H7 (cell line): ENCODE results near the gene P4HB. TPM values are rescaled to one million over a fixed set of nuclear protein-coding genes. Genes with fewer than 3 reads are reported as not detected.
A peak's percentile ranks its signal among the peaks of the same experiment; 100 is the strongest.

Experiments
- DNase-seq: peaks from one replicate; pipeline ENCODE4 v3.0.0; 2012
- H3K27me3 ChIP-seq: 2 replicates; pipeline ENCODE4 v1.6.0; 2011; ENCODE audit warnings: mild to moderate bottlenecking, low read length; ENCODE audit not compliant: control insufficient read depth, insufficient read depth
- H3K36me3 ChIP-seq: replicated peaks from 2 replicates; pipeline ENCODE4 v1.5.1; 2011; ENCODE audit warnings: low read length; ENCODE audit not compliant: control insufficient read depth, insufficient read depth
- H3K4me3 ChIP-seq: 2 replicates; pipeline ENCODE4 v1.5.1; 2011; ENCODE audit warnings: low read depth, mild to moderate bottlenecking, control low read depth, low read length, moderate library complexity; ENCODE audit not compliant: insufficient read depth
- total RNA-seq: library from RNA; depleted of rRNA; stranded (reverse); fragments of >200 nt; shearing (Covaris generic); gene quantifications from 2 replicates; pipeline ENCODE4 v1.2.3, GENCODE V29; 2014

Gene P4HB
- total RNA-seq, 1 experiment from 2014 or later, result 528 TPM

GRCh38 chr17:81885454-81885853 lies 25.1 kb upstream of the P4HB start:
- H3K4me3 ChIP-seq, result no peak overlapping the region
- DNase-seq, result peak; percentile 35
- H3K27me3 ChIP-seq, result no peaks in the 10 kb centered on the region
- H3K36me3 ChIP-seq, result peaks cover 38% of the 10 kb centered on the region

- H3K36me3 ChIP-seq, result peaks cover 34% of the 10 kb centered on the region
- DNase-seq, result peak; percentile 41
- H3K27me3 ChIP-seq, result no peaks in the 10 kb centered on the region
- no peak overlapping the region for H3K4me3 ChIP-seq
Observed at GRCh38 chr17:81884968-81885367, 24.6 kb upstream of the P4HB start.

- peak; percentile 45 for DNase-seq
- H3K27me3 ChIP-seq, result no peaks in the 10 kb centered on the region
- H3K36me3 ChIP-seq, result peaks cover 31% of the 10 kb centered on the region
- H3K4me3 ChIP-seq, result no peak overlapping the region
Observed at GRCh38 chr17:81884520-81884919, 24.2 kb upstream of the P4HB start.

GRCh38 chr17:81879121-81879520 lies 18.8 kb upstream of the P4HB start:
- Histone ChIP-seq H3K36me3 (peaks cover 2% of the 10 kb centered on the region; the same call in 1 of the 2 replicates), H3K27me3 (no peaks in the 10 kb centered on the region), H3K4me3 (no peak overlapping the region)
- DNase-seq, result peak; percentile 30

- peaks cover 2% of the 10 kb centered on the region; the same call in 1 of the 2 replicates for H3K36me3 ChIP-seq
- no peak for DNase-seq
- no peaks in the 10 kb centered on the region for H3K27me3 ChIP-seq
- H3K4me3 ChIP-seq, result no peak overlapping the region
Observed at GRCh38 chr17:81878294-81878693, 18.0 kb upstream of the P4HB start.

- DNase-seq, result no peak
- Histone ChIP-seq H3K27me3 (no peaks in the 10 kb centered on the region), H3K4me3 (no peak overlapping the region), H3K36me3 (peaks cover 2% of the 10 kb centered on the region; the same call in 1 of the 2 replicates)
Observed at GRCh38 chr17:81877569-81877968, 17.2 kb upstream of the P4HB start.

- H3K27me3 ChIP-seq, result no peaks in the 10 kb centered on the region
- H3K36me3 ChIP-seq, result peaks cover 1% of the 10 kb centered on the region
- H3K4me3 ChIP-seq, result peak overlapping the region; percentile 91
- DNase-seq, result peak; percentile 99
Observed at GRCh38 chr17:81871387-81872230, 11.3 kb upstream of the P4HB start.

- Histone ChIP-seq H3K36me3 (peaks cover 2% of the 10 kb centered on the region), H3K4me3 (peak within 1 kb of the TSS; percentile 91), H3K27me3 (no peaks in the 10 kb centered on the region)
- no peak for DNase-seq
Observed at GRCh38 chr17:81870981-81871386, 10.6 kb upstream of the P4HB start, which contains the start of gene ARHGDIA. Gene ARHGDIA, minus strand, starts transcription at chr17:81871337. Its CDS starts 1,407 bp downstream, at chr17:81869930.

GRCh38 chr17:81870131-81870980 lies 10.0 kb upstream of the P4HB start:
- peak overlapping the region; percentile 78 for H3K4me3 ChIP-seq
- H3K27me3 ChIP-seq, result no peaks in the 10 kb centered on the region
- DNase-seq, result peak; percentile 82
- peaks cover 6% of the 10 kb centered on the region for H3K36me3 ChIP-seq

- peak; percentile 95 for DNase-seq
Observed at GRCh38 chr17:81869221-81870130, 9.1 kb upstream of the P4HB start.

GRCh38 chr17:81868674-81869220 lies 8.4 kb upstream of the P4HB start:
- H3K27me3 ChIP-seq, result no peaks in the 10 kb centered on the region
- peak; percentile 86 for DNase-seq
- no peak overlapping the region for H3K4me3 ChIP-seq
- peaks cover 15% of the 10 kb centered on the region for H3K36me3 ChIP-seq

More at GRCh38 chr17:81869221-81870130, 9.1 kb upstream of the P4HB start:
- H3K27me3 ChIP-seq, result no peaks in the 10 kb centered on the region
- peaks cover 11% of the 10 kb centered on the region for H3K36me3 ChIP-seq
- peak overlapping the region; percentile 78 for H3K4me3 ChIP-seq

- peaks cover 19% of the 10 kb centered on the region for H3K36me3 ChIP-seq
- no peaks in the 10 kb centered on the region for H3K27me3 ChIP-seq
- H3K4me3 ChIP-seq, result no peak overlapping the region
- no peak for DNase-seq
Observed at GRCh38 chr17:81867991-81868673, 7.8 kb upstream of the P4HB start.
